SK-N-MC (cell line): Measurements from ENCODE around the gene CCDC120.

ENCODE experiments used
- DNase-seq: peaks from one replicate; pipeline ENCODE4 v3.0.0-alpha.2; 2011; ENCODE audit warnings: low read depth, low spot score
- H3K27ac ChIP-seq: fragments of 200-600 bp; sonication (generic); 2 replicates; pipeline ENCODE4 v1.5.1; 2016; ENCODE audit warnings: mixed run types
- H3K36me3 ChIP-seq: fragments of 200-600 bp; sonication (generic); 2 replicates; pipeline ENCODE4 v1.6.1; 2017; ENCODE audit warnings: antibody characterized with exemption, low read length, mixed read lengths; ENCODE audit not compliant: insufficient read depth
- H3K4me3 ChIP-seq: fragments of 200-600 bp; sonication (generic); 2 replicates; pipeline ENCODE4 v1.5.1; 2016
- H3K9ac ChIP-seq: fragments of 200-600 bp; sonication (generic); 2 replicates; pipeline ENCODE4 v1.8.0; 2017; ENCODE audit warnings: mixed run types, mixed read lengths; ENCODE audit not compliant: insufficient read length
- H3K9me3 ChIP-seq: fragments of 200-600 bp; sonication (generic); 2 replicates; pipeline ENCODE4 v1.6.1; 2017; ENCODE audit warnings: low read depth, mild to moderate bottlenecking, antibody characterized with exemption, low read length, moderate library complexity, mixed read lengths
- EZH2 ChIP-seq: fragments of 200-600 bp; sonication (generic); IDR thresholded peaks from one replicate; pipeline ENCODE4 v1.6.1; 2017; ENCODE audit warnings: antibody characterized with exemption
- FOXP2 ChIP-seq: optimal IDR thresholded peaks from 2 replicates; pipeline ENCODE3; 2011; ENCODE audit warnings: mild to moderate bottlenecking, moderate library complexity; ENCODE audit not compliant: insufficient read depth; ENCODE audit errors: extremely low read length, control extremely low read depth
- POLR2AphosphoS5 ChIP-seq: IDR thresholded peaks from 2 replicates; pipeline ENCODE4 v1.6.1; 2012; ENCODE audit warnings: mild to moderate bottlenecking, low read depth, low read length, borderline replicate concordance

Gene CCDC120

DNA sequence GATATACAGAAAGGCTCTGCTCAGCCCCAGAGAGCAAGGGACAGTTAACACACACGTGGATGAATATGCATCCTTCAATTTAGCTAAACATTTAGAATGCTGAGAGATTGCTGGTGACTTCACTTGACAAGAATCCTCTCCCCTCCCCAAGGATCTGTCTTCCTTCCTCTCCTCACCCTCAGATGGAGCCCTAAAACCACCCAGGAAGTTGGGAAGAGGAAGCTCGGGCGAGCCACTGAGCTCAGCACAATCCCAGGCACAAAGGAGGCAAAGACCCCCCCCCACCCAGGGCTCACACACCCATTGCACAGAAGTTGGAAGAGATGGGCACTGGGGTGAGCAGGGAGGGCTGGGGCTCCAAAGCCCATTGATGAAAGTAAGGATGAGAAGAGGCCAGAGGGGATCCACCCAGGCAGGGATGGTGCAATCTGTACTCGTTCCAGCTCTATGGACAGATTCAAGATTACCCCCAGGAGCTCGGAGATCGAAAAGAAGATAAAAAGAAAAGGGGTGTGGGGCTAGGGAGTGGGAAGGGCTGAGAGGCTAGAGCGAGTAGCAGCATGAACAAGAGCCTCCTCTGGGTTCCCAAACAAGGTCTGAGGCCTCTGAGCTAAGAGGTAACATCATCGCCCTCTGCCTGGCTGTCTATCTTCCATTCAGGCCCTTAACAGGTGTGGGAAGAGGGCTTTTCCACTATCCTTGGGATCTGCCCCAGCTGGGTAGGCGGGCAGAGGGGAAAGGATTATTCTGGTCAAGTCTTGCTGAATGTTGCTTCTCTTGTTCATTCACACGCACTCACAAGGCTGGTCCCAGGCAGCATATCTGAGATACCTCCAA is 16.8 kb upstream of the CCDC120 start:
- TF ChIP-seq EZH2 (no peak), FOXP2 (no peak), POLR2AphosphoS5 (no peak)
- Histone ChIP-seq H3K9ac (peak overlapping the region; percentile 86), H3K27ac (peak overlapping the region; percentile 74), H3K36me3 (peaks cover 26% of the 10 kb centered on the region), H3K9me3 (no peaks in the 10 kb centered on the region), H3K4me3 (peak overlapping the region; percentile 81)
- DNase-seq: no peak

DNA sequence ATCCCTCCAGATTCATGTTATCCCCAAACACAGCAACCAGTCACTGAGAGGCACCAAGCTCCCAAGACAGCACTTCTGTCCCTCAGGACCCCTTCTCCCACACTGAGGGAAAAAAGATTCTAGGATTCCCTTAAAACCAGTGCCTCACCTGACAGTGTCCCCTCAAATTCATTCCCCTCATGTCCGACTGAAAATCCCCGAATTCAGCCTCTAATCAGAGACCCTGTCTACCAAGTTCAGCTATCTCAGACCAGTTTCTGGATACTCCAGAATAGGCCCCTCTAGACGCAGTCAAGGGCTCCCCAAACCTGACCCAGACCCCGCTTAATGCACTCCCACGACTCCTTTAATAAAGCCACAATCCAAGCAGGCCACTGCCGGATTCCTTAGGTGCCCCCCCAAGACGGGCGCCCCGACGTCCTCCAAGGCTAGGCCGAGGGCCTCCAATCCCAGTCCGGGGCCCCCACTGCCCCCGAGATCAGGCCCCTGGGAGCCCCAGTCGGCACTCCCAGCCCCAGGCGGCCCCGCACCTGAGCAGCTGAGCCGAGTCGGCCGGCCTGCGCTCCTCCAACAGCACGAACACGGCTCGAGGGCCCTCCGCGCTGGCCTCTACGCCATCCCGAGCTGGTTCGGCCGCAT is 16.1 kb upstream of the CCDC120 start:
- Histone ChIP-seq H3K27ac (peak overlapping the region; percentile 74), H3K4me3 (peak overlapping the region; percentile 81), H3K9me3 (no peaks in the 10 kb centered on the region), H3K9ac (peak overlapping the region; percentile 86), H3K36me3 (peaks cover 18% of the 10 kb centered on the region)
- TF ChIP-seq EZH2: no peak
- TF ChIP-seq FOXP2: no peak
- TF ChIP-seq POLR2AphosphoS5: no peak
- no peak for DNase-seq

DNA sequence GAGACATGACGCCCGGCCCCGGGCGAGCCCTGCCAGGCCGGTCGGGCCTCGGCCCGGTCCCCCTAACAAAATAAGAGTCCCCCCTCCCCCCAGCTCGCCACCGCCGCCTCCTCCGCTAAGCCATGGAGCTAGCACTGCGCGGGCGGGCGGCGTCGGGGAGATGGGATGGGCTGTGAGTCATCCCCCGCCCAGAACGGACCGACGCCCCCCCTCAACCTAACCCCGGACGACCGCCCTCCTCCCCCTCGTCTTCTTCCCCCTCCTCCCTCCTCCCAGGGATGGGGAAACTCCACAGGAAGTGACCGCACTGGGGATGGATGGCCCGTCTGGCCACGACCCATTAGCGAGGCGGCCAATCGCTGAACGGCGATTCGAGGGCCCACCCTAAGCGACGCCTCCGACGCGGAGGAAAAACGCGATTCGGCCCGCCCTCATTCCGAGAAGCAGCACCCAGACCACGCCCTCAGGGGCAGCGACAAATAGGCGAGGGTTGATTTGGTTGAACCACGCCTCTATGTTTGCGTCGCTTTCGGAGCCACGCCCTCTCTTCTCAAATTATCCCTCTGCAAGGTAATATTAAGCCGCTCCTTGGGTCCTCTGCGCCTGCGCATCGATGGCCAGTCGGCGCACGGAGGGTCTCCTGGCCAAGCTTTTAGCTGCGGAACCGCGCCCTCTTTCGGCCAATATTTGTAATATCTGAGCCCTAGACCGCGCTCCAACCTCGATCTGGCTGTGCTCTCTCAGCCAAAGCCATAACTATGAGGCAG is 15.4 kb upstream of the CCDC120 start, which contains the start of gene TFE3:
TFE3 (minus strand) TSS at position 138 of the 767 bp plus-strand sequence; CDS start at position 7, 131 bp downstream.
- Histone ChIP-seq H3K36me3 (peaks cover 11% of the 10 kb centered on the region), H3K27ac (peak within 1 kb of the TSS; percentile 74), H3K9me3 (no peaks in the 10 kb centered on the region), H3K4me3 (peak within 1 kb of the TSS; percentile 81), H3K9ac (peak within 1 kb of the TSS; percentile 86)
- TF ChIP-seq POLR2AphosphoS5: no peak
- no peak for TF ChIP-seq EZH2
- no peak for TF ChIP-seq FOXP2
- peak; percentile 95 for DNase-seq

DNA sequence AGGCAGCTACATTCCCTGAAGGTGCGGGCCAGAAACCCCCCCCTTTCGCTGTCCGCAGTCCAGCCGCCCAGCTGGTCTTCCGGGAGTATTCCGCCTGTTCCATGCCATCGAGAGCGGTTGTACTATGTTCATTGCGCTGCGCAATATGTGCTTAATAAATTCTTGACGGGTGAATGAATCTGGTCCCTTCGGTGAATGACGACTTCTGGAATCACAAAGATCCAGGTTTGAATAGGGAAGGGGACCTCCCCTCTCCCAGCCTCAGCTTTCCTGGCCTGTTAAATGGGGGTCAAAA is 14.9 kb upstream of the CCDC120 start:
- Histone ChIP-seq H3K9ac (peak overlapping the region; percentile 77), H3K27ac (peak overlapping the region; percentile 66; the same call in 1 of the 2 replicates), H3K36me3 (peaks cover 6% of the 10 kb centered on the region), H3K4me3 (peak overlapping the region; percentile 76), H3K9me3 (no peaks in the 10 kb centered on the region)
- TF ChIP-seq EZH2 (no peak), POLR2AphosphoS5 (no peak), FOXP2 (no peak)
- no peak for DNase-seq

DNA sequence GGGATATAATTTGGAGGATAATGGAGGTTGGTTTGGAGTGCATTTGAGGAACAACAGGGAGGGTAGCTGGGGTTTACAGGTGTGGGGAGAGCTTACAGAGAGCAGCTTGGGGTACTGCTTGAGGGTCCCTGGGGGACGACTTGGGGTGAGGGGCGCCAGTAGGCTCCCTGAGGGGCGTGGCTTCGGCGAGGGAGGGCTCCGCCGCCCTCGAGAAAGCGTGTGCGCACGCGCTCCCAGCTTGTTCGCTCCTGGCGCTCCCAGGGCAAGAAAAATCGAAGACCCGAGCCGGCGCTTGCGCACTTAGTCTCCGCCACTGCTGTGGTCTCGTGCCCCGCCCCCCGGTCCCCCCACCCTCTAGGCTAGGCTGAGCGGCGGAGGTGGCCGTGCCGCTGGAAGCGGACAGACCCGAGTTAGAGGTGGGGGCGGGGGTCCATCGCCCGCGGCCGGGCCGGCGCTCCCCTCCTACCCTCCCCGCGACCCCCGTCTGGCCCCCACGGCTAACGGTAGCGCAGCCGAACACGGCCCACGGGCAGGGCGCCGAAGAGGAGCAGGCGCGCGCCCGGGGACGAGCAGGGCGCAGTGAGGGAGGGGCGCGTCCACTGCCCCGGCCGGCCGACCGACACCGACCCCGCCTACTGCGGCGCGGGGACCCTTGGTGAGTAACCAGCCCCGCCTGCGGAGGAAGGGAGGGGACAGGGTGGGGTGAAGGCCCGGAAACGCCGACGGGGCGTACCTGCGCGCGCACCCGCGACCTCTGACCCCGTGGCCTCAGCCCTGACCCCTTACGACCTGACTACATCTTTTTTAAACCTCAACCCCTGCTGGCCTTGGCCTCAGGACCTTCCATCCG is 5.4 kb upstream of the CCDC120 start:
- TF ChIP-seq POLR2AphosphoS5: no peak
- TF ChIP-seq FOXP2: no peak
- no peak for TF ChIP-seq EZH2
- Histone ChIP-seq H3K9me3 (no peaks in the 10 kb centered on the region), H3K36me3 (no peaks in the 10 kb centered on the region), H3K27ac (no peak overlapping the region), H3K4me3 (peak overlapping the region; percentile 78), H3K9ac (peak overlapping the region; percentile 68)
- no peak for DNase-seq

DNA sequence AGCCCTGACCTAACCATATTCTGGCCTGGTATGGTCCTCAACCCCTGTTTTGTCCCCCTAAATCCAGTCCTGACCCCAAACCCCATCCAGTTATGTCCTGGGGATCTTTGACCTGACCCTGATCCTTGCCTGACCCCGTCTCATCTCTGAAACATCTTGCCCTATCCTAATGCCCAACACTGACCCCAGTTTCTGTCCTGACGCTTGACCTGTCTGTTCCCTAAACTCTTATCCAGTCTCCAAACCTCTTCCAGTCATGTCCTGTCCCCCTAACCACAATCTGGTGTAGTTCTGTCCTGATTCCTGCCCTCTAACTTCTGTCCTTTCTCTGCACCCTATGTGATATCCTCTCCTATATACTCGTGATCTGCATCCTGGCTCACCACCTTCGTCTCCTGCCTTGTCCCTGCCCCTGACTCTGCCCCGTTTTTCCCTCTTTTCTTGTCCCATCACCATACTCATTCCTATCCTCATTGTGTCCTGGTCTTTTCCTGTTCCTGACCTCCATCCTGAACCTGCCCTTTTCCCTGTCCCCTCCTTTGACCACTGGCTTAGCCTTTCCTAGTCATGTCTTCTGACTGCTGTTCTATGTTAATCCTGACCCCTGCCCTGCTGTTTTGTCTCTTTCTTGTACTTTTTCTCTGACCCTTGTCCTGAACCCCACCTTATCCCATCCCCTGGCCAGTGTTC is 4.6 kb upstream of the CCDC120 start:
- no peaks in the 10 kb centered on the region for H3K9me3 ChIP-seq
- peak overlapping the region; percentile 68 for H3K9ac ChIP-seq
- peak overlapping the region; percentile 78 for H3K4me3 ChIP-seq
- no peaks in the 10 kb centered on the region for H3K36me3 ChIP-seq
- no peak for DNase-seq
- no peak overlapping the region for H3K27ac ChIP-seq
- TF ChIP-seq POLR2AphosphoS5: no peak
- no peak for TF ChIP-seq EZH2
- TF ChIP-seq FOXP2: no peak

DNA sequence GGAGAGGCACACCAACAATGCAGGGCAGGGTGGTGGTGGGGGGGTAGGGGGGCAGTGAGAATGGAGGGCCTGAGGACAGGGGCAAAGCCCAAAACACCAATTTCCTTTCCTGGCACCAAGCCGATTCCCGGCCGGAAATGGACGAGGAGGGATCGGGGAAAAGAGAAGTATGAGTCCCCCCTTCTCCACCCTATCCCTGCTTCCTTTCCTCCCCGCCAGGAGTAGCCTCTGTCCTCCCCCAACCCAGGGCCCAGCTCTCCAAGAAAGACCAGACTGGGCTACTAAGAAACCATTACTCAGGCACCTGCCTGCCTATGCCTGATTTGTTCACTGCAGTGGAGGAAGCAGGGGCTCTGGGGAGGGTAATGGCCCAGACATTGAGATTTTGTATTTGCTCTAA is 402 bp downstream of the CCDC120 start:
- H3K36me3 ChIP-seq: no peaks in the 10 kb centered on the region
- no peak overlapping the region for H3K9ac ChIP-seq
- TF ChIP-seq FOXP2: no peak
- no peak for TF ChIP-seq POLR2AphosphoS5
- TF ChIP-seq EZH2: no peak
- DNase-seq: no peak
- H3K4me3 ChIP-seq: no peak overlapping the region
- H3K9me3 ChIP-seq: no peaks in the 10 kb centered on the region
- H3K27ac ChIP-seq: no peak overlapping the region
